K562 (cell line): Measurements from ENCODE around the gene C1QTNF6. TPM values are rescaled to one million over a fixed set of nuclear protein-coding genes. Genes with fewer than 3 reads are reported as not detected.

Source experiments
- ATAC-seq: fragments of 200-7000 bp; cut with Tn5 transposase; 3 replicates; pipeline ENCODE4 v1.9.1; 2020; ENCODE audit warnings: moderate library complexity
- BruUV-seq: library from RNA; stranded (reverse); fragments of 400-500 nt; replicated peaks from 2 replicates; lab custom pipeline; 2021; lab: Mats Ljungman, UMichigan
- CTCF ChIA-PET: fragments of 300-600 bp; formaldehyde crosslinking; extraction: SDS; loops from one replicate; lab custom pipeline; 2021; ENCODE audit warnings: low intra/inter-chr PET ratio; lab: Yijun Ruan, JAX
- POLR2A ChIA-PET: fragments of 300-600, 350-650 bp; sonication (Branson Sonifier 250); formaldehyde crosslinking; extraction: SDS; loops from one replicate; lab custom pipeline; 2021; ENCODE audit warnings: antibody characterized with exemption, inconsistent platforms; lab: Yijun Ruan, JAX
- DNase-seq, 4 experiments: peaks; one replicate each; pipeline versions ENCODE4 v3.0.0 to v3.0.0-alpha.2; 2011 to 2018; ENCODE audit warnings: low spot score in 3 of 4, mixed read lengths in 3 of 4; ENCODE audit errors: extremely low read depth in 1 of 4
- FAIRE-seq: peaks from 2 replicates; lab custom pipeline; 2011; peaks lifted over from hg19 to GRCh38; lab: Jason Lieb, UNC
- H2AFZ ChIP-seq: 2 replicates; pipeline ENCODE4 v1.6.0; 2011; ENCODE audit warnings: low read depth, low read length, control low read depth, inconsistent platforms
- H3K27ac ChIP-seq: fragments of 200-600 bp; 3 replicates; pipeline ENCODE4 v1.8.0; 2011; ENCODE audit warnings: low read depth, mild to moderate bottlenecking, control low read depth, inconsistent platforms, low read length, moderate library complexity, mixed read lengths; ENCODE audit errors: extremely low read depth
- H3K27me3 ChIP-seq, 2 experiments: fragments of 300-600 bp in 1 of 2; 2 replicates in 1 of 2; 3 replicates in 1 of 2; pipeline versions ENCODE4 v1.6.0 to v1.8.0; 2011; ENCODE audit warnings: inconsistent platforms in 2 of 2, low read length in 2 of 2, mild to moderate bottlenecking in 1 of 2, mixed read lengths in 1 of 2, moderate library complexity in 1 of 2; ENCODE audit not compliant: control insufficient read depth in 2 of 2, insufficient read depth in 2 of 2
- H3K36me3 ChIP-seq: fragments of 300-600 bp; 3 replicates; pipeline ENCODE4 v1.8.0; 2011; ENCODE audit warnings: mild to moderate bottlenecking, low read length, inconsistent platforms; ENCODE audit not compliant: control insufficient read depth, insufficient read depth
- H3K4me1 ChIP-seq, 2 experiments: fragments of 200-600 bp in 1 of 2; replicated peaks in 1 of 2; 2 replicates in 1 of 2; 3 replicates in 1 of 2; pipeline versions ENCODE4 v1.5.1 to v1.8.0; 2011; ENCODE audit warnings: inconsistent platforms in 2 of 2, low read length in 2 of 2, mild to moderate bottlenecking in 1 of 2, mixed read lengths in 1 of 2, moderate library complexity in 1 of 2; ENCODE audit not compliant: control insufficient read depth in 2 of 2, insufficient read depth in 2 of 2
- H3K4me2 ChIP-seq: 2 replicates; pipeline ENCODE4 v1.6.1; 2011; ENCODE audit warnings: low read length, control low read depth, inconsistent platforms, mixed read lengths; ENCODE audit not compliant: insufficient read depth
- H3K4me3 ChIP-seq: fragments of 200-600 bp; sonication (generic), shearing (Covaris generic); 2 replicates; pipeline ENCODE4 v1.5.1; 2016; ENCODE audit warnings: control low read depth, inconsistent platforms
- H3K79me2 ChIP-seq: fragments of 200-600 bp; 3 replicates; pipeline ENCODE4 v1.8.0; 2011; ENCODE audit warnings: low read length, inconsistent platforms; ENCODE audit not compliant: control insufficient read depth, insufficient read depth
- H3K9ac ChIP-seq, 2 experiments: 2 replicates each; pipeline versions ENCODE4 v1.6.0 to v1.6.1; 2011; ENCODE audit warnings: low read depth in 2 of 2, low read length in 2 of 2, control low read depth in 1 of 2, inconsistent platforms in 1 of 2, mild to moderate bottlenecking in 1 of 2, mixed read lengths in 1 of 2; ENCODE audit not compliant: insufficient read depth in 1 of 2
- H3K9me1 ChIP-seq: one replicate; pipeline ENCODE4 v1.6.0; 2011; ENCODE audit warnings: inconsistent platforms, mild to moderate bottlenecking, low read length, moderate library complexity; ENCODE audit not compliant: control insufficient read depth, insufficient read depth
- H3K9me3 ChIP-seq: replicated peaks from 2 replicates; pipeline ENCODE4 v1.5.1; 2011; ENCODE audit warnings: low read depth, low read length, inconsistent platforms; ENCODE audit not compliant: control insufficient read depth, insufficient read depth
- H4K20me1 ChIP-seq: replicated peaks from 2 replicates; pipeline ENCODE4 v1.6.1; 2011; ENCODE audit warnings: low read length, inconsistent platforms, mixed read lengths; ENCODE audit not compliant: control insufficient read depth, insufficient read depth
- BRD4 ChIP-seq: fragments of 200-600 bp; sonication (generic); IDR thresholded peaks from 2 replicates; pipeline ENCODE4 v1.6.1; 2017; ENCODE audit warnings: inconsistent platforms
- CBX8 ChIP-seq: fragments of 200-600 bp; sonication (generic); IDR thresholded peaks from 2 replicates; pipeline ENCODE4 v1.6.1; 2012; ENCODE audit warnings: borderline replicate concordance, mixed run types, low read depth, mild to moderate bottlenecking, moderate library complexity, mixed read lengths, low read length, control low read depth, inconsistent platforms; ENCODE audit not compliant: poor library complexity, severe bottlenecking; ENCODE audit errors: extremely low read depth
- GABPB1 ChIP-seq: sonication (generic); formaldehyde crosslinking; IDR thresholded peaks from 2 replicates; pipeline ENCODE4 v1.8.0; 2022; ENCODE audit warnings: mild to moderate bottlenecking, missing genetic modification reagents
- PHTF2 ChIP-seq: fragments of 250-450 bp; sonication (Bioruptor Pico); IDR thresholded peaks from 2 replicates; pipeline ENCODE4 v1.5.0; 2021; ENCODE audit warnings: mild to moderate bottlenecking
- POLR2AphosphoS2 ChIP-seq: IDR thresholded peaks from 2 replicates; pipeline ENCODE4 v1.6.1; 2012; ENCODE audit warnings: low read length, improper control_type of control experiment
- RAD51 ChIP-seq: fragments of 450-650 bp; IDR thresholded peaks from 2 replicates; pipeline ENCODE4 v1.7.1; 2016; ENCODE audit warnings: low read depth, mild to moderate bottlenecking, borderline replicate concordance
- RBM34 ChIP-seq: fragments of 200-400 bp; formaldehyde crosslinking; IDR thresholded peaks from 2 replicates; pipeline ENCODE4 v1.6.1; 2018; ENCODE audit warnings: low read length, borderline replicate concordance; ENCODE audit not compliant: insufficient read depth
- RFX7 ChIP-seq: fragments of 250-450 bp; sonication (Bioruptor Pico); IDR thresholded peaks from 2 replicates; pipeline ENCODE4 v1.5.1; 2021; ENCODE audit warnings: mild to moderate bottlenecking
- SMC3 ChIP-seq: conservative IDR thresholded peaks from 2 replicates; pipeline ENCODE4 v1.6.1; 2011; ENCODE audit warnings: low read depth, low read length, improper control_type of control experiment; ENCODE audit not compliant: insufficient read depth
- TAF7 ChIP-seq: fragments of 450-650 bp; IDR thresholded peaks from 2 replicates; pipeline ENCODE4 v1.6.1; 2016; ENCODE audit warnings: missing genetic modification characterization, missing compliant biosample characterization
- THRAP3 ChIP-seq: fragments of 450-650 bp; IDR thresholded peaks from 2 replicates; pipeline ENCODE4 v1.6.1; 2016; ENCODE audit warnings: mild to moderate bottlenecking, inconsistent platforms, borderline replicate concordance
- ZNF175 ChIP-seq: fragments of 200-800 bp; sonication (Bioruptor generic); IDR thresholded peaks from 2 replicates; pipeline ENCODE4 v1.6.1; 2016; ENCODE audit warnings: low read depth, mild to moderate bottlenecking, missing genetic modification characterization, missing compliant biosample characterization
- ZNF583 ChIP-seq: fragments of 250-450 bp; sonication (Bioruptor Pico); IDR thresholded peaks from 2 replicates; pipeline ENCODE4 v1.4.0; 2020
- ZNF644 ChIP-seq: fragments of 200-800 bp; sonication (Bioruptor generic); IDR thresholded peaks from 2 replicates; pipeline ENCODE4 v1.6.1; 2016; ENCODE audit warnings: low read depth, missing genetic modification characterization, missing compliant biosample characterization
- ZNF699 ChIP-seq: fragments of 250-450 bp; sonication (Bioruptor Pico); IDR thresholded peaks from 2 replicates; pipeline ENCODE4 v1.8.0; 2021; ENCODE audit warnings: mild to moderate bottlenecking, moderate library complexity; ENCODE audit not compliant: insufficient replicate concordance
- ZNF707 ChIP-seq: fragments of 250-450 bp; sonication (Bioruptor Pico); conservative IDR thresholded peaks from 2 replicates; pipeline ENCODE4 v1.8.0; 2022; ENCODE audit warnings: inconsistent platforms, mild to moderate bottlenecking, moderate library complexity
- WGBS: fragments of 100-300 bp; shearing (Covaris generic); methylation state at CpG from one replicate; pipeline ENCODE4 v1.1.6; 2016; ENCODE audit warnings: low coverage, mixed read lengths; ENCODE audit not compliant: insufficient coverage; ENCODE audit errors: missing lambda C conversion rate; 5-methylcytosine and 5-hydroxymethylcytosine counted together
- in situ Hi-C: fragments of 300-500 bp; cut with MboI; formaldehyde crosslinking; loops from 4 replicates; pipeline ENCODE4 v1.15.0; 2018; ENCODE audit warnings: inconsistent platforms, mixed read lengths
- intact Hi-C: fragments of 100-400 bp; cut with micrococcal nuclease; formaldehyde crosslinking; loops from 2 replicates; pipeline ENCODE4 v1.14.2; 2022
- polyA plus RNA-seq, 8 experiments: library from polyadenylated mRNA; depleted of rRNA in 4 of 8; stranded (reverse) in 5 of 8; unstranded in 3 of 8; fragments of >200 nt; fragmentation: Nextera tagmentation in 2 of 8; fragmentation: Illumina TruSeq in 1 of 8; extraction: Ambion mirVana in 2 of 8; extraction: Trizol in 1 of 8; gene quantifications; 2 replicates each; pipeline versions ENCODE4 v1.2.1 to v1.2.3, GENCODE V29; 2011 to 2014; ENCODE audit warnings: inconsistent platforms in 1 of 8, missing spikeins in 1 of 8
- total RNA-seq, 7 experiments: library from RNA; depleted of rRNA in 6 of 7; stranded (reverse); fragments of >200 nt in 6 of 7; fragmentation: Illumina TruSeq in 2 of 7; extraction: Trizol in 2 of 7; gene quantifications; 2 replicates each; pipeline versions ENCODE4 v1.2.1 to v1.2.3, GENCODE V29; 2011 to 2021; ENCODE audit warnings: low replicate concordance in 1 of 7
- TF ChIP-seq, protein P1 (sequence below): fragments of 450-650 bp; formaldehyde crosslinking; IDR thresholded peaks from 2 replicates; pipeline ENCODE4 v1.4.0; 2022; ENCODE audit warnings: mild to moderate bottlenecking, moderate library complexity

C1QTNF6 gene
- total and polyA plus RNA-seq, 9 of the 15 experiments (the other 6 are each of a cell fraction or from before 2014, with no cell fraction given): 0.18 to 0.92 (median 0.55) TPM

DNA sequence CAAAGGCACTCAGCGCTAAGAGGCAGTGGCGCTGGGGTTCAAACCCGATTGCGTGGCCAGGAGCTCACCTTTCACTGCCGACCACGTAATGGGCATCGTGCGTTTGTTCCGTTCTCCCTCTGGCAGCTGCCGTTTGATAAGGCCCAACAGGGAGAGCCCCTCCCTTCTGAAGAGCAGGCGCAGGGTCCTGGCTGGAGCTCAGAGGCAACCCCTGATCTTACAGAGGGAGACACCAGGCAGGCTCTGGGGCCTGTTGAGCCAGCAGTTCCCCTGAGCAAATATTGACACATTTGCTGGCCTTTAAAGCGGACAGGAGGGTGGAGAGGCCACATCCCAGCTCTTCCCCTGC is 11.7 kb upstream of the C1QTNF6 start (continued):
- no peak for TF ChIP-seq ZNF707 (CRISPR knock-in tag)
- no peak for TF ChIP-seq TAF7
- no peak for TF ChIP-seq RAD51
- TF ChIP-seq ZNF175 (CRISPR knock-in tag): no peak
- no peak for TF ChIP-seq THRAP3
- TF ChIP-seq ZNF583 (CRISPR knock-in tag): no peak
- no peak for TF ChIP-seq RFX7 (CRISPR knock-in tag)
- TF ChIP-seq, protein P1, sequence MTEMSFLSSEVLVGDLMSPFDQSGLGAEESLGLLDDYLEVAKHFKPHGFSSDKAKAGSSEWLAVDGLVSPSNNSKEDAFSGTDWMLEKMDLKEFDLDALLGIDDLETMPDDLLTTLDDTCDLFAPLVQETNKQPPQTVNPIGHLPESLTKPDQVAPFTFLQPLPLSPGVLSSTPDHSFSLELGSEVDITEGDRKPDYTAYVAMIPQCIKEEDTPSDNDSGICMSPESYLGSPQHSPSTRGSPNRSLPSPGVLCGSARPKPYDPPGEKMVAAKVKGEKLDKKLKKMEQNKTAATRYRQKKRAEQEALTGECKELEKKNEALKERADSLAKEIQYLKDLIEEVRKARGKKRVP (CRISPR knock-in tag): no peak

DNA sequence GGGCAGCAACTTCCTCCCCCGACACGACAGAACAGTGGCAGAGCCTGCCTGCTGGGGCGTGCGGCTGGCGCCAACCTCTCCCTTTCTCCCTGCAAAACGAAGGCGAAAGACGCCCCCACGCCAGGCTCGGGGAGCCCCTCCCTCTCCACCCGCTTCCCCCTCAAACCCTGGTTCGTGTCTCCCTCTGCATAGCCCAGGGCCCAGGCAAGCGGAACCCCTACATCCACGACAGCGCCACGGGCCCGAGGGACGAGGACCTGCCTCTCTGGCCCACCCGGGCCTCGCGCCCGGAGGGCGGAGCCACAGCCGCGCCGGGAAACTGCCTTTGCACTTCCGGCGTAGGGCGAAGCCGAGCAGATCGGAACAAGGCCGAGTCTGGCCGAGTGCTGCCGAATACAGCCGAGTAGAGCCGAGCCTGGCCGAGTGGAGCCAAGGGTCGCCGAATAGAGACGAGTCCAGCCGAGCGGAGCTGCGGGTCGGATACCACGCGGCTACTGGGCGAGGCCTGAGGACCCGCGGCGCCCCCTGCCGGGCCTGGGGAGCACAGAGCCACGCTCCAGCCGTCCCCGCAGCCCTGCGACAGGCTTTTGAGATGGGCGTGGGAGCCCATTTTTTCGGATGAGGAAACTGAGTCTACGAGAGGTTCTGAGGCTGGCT is 11.2 kb upstream of the C1QTNF6 start:
- POLR2A ChIA-PET: interaction anchor here (0.6 to 1.2 kb wide), 7 partner anchors 10 to 428 kb away, joined by 3 to 4 read pairs (median 3); no protein-coding TSS in a partner anchor
- Histone ChIP-seq H3K9me3 (no peaks in the 10 kb centered on the region), H3K79me2 (peaks cover 2% of the 10 kb centered on the region; the same call in 1 of the 3 replicates), H3K4me1 (peaks cover 23 to 47% of the 10 kb centered on the region in 2 experiments), H3K27me3 (no peaks in the 10 kb centered on the region), H3K9ac (peak overlapping the region; percentile 84 to 97), H3K4me2 (peak overlapping the region; percentile 86), H3K9me1 (no peaks in the 10 kb centered on the region), H2AFZ (peak overlapping the region; percentile 99), H4K20me1 (no peaks in the 10 kb centered on the region), H3K4me3 (peak overlapping the region; percentile 59), H3K27ac (peak overlapping the region; percentile 75), H3K36me3 (no peaks in the 10 kb centered on the region)
- ATAC-seq (peak; percentile 98), DNase-seq (peak; percentile 86 to 97 (median 90)), FAIRE-seq (peak; percentile 95)
- CTCF ChIA-PET: interaction anchor here (0.7 to 5.1 kb wide), 6 partner anchors 18 to 199 kb away, joined by 3 to 27 read pairs (median 3); no protein-coding TSS in a partner anchor
- in situ Hi-C loops: no loop called here
- BruUV-seq: TSS peak; percentile 72
- 2% methylated on average over 28 of the region's 58 CpGs for WGBS
- intact Hi-C loops: loop anchor here (2.0 to 10.0 kb wide), 3 partner anchors 62 to 414 kb away; no protein-coding TSS in a partner anchor
- no peak for TF ChIP-seq ZNF644 (tag)
- no peak for TF ChIP-seq PHTF2 (CRISPR knock-in tag)
- TF ChIP-seq ZNF699: no peak
- no peak for TF ChIP-seq RBM34
- TF ChIP-seq CBX8: no peak
- peak; percentile 90 for TF ChIP-seq GABPB1 (CRISPR knock-in tag)
- no peak for TF ChIP-seq BRD4
- no peak; the same call in 1 of the 2 replicates for TF ChIP-seq POLR2AphosphoS2
- TF ChIP-seq SMC3: peak; percentile 37; the same call in 1 of the 2 replicates
